Measurements from ENCODE around the gene EDA.

Gene EDA

DNA sequence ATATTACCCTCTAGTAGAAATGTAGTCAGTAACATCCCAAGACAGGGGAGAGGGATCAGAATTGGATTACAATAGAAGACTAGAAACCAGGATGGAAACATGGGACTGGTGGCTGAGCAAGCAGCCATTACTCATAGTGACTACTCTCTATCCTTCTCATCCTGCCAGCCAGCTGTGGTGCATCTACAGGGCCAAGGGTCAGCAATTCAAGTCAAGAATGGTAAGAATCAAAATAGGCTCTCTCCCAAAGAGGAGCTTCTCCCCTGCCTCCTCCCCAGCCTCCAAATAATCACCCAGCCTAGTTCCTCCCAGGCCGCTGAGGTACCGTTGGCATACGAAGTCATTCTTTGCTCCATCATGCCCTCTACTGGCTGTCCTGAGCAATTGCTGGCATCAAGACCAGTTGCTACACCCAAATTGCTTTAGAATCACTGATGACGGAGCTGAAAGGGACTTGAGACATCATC lies 414.4 kb downstream of the EDA start:
- peak; percentile 15 for DNase-seq

DNA sequence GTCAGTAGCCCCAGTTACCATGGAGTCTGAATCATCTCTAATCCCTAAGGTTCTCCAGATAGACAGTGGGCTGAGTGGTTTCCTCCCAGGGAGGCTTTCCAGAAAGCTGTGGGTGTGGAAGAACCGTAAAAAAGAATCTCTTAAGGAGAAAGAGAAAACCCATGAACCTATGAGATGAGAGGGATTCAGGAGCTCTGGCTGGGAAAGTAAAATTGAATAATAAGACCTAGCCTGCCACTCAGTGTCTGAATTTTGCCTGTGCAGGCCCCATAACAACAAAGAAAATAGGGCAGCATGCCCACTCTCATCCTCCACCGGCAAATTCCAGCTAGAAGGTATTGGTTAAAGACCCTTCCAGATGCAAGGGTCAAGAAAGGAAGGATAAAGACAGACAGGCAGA lies 416.9 kb downstream of the EDA start:
- no peak for DNase-seq

DNA sequence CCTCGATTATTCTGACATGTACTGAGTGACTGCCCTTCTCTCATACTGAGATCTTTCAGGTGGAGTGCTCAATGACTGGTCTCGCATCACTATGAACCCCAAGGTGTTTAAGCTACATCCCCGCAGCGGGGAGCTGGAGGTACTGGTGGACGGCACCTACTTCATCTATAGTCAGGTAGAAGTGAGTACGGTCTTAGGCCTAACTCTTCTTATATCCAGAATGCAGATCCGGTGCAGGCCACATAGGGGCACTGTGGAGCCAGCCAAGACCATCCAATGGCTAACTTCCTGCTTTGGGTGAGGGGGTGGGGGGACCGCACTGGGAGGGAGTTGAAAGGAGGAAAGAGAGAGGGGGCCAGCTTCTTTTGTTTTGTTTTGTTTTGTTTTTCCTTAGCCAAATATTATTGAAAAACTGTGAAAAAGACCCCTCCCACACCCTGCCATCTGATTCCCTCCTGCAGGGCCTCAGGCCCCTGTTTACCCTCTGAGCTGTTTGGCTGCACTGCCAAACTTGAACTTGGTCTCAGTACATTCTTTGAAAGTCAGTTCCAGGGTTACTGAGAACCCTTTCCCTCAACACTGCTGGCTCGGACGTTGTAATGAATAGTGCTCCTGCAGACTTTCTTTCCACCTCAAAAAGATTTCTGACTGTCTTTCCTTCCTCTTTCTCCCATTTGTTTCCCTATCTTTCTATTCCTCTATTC lies 417.6 kb downstream of the EDA start:
- DNase-seq, result peak; percentile 2

DNA sequence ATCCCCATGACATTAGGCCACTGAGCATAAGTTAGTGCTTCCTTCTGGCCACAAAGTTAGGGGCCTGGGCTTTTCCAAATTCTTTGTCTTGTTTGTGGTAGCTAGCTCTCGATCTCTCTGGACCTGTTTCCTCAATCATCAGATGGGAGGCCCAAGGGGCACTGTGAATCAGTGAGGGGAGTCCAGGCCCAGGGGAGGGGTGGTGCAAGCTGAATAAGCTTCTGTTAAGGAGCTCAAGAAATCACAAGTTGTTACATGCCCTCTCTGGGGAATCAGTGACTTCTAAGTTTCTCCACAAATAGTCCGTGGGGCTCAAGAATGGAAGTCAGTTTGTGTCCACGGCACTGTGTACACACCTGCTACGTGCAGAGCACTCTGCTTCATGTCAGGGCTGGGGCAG lies 418.7 kb downstream of the EDA start:
- no peak for DNase-seq

DNA sequence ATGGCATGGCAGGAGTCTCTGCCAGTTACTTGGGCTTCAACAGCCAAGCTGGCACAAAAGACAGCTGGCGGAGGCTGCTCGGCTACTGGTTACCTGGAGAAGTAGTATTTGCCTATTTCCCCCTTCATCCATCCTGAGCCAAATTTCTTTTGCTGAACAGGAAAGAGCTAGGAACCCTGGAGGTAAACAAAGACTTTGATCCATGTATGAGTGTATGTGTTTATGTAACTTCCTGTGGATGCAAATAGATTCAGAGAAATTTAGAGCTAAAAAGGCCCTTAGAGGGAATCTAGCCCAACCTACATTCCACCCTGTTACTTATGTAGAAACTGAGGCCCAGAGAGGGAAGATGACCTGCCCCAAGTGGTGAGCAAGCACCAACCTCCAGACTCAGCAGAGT lies 422.6 kb downstream of the EDA start:
- DNase-seq, result no peak

DNA sequence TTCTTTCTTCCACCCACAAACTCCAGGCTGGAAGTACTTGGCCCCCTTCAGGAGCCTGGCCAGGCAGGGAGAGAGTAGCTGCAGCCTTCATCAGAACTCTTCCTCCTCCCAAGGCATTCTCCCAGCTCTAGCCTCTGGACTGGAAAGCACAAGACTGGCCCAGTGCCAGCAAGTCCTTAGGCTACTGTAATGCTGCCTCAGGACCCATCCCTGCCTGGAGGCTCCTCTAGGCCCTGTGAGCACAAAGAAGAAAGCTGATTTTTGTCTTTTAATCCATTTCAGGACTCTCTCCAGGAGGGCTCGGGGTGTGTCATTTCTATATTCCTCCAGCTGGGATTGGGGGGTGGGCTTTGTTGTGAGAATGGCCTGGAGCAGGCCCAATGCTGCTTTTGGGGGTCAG lies 423.0 kb downstream of the EDA start:
- DNase-seq, result no peak

DNA sequence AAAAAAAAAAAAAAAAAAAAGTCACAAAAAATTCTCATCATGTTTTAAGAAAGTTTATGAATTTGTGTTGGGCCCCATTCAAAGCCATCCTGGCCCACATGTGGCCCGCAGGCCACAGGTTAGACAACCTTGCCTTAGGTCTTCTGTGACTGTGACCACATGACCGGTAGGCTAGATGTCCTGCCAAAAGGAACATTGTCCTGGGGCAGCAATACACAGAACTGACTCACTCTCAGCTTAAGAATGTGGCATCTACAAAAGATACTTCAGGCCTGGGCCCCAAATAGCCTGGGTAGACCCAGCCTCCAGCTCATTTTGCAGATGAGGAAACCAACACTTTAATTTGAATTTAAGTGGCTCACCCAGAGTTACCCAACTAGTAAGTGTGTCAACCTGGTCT lies 423.8 kb downstream of the EDA start:
- DNase-seq, result no peak

DNA sequence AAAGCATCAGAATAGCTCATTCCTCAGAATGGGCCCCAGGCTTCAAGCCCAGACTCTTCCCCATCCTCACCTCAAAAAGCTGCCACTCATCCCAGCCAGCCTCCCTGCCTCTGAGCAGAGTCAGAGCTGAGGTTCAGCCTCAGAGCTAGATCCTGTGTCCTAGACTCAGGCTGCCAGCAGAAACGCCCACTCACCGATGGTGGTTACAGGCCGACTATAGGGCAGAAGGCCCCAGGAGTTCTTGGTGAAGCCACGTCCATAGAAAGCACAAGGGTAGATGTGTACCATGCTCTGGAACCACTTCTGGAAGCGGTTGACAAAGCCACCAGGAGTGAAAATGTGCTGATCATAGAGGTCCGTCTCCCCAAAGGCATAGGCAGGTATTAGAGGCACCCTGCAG lies 426.1 kb downstream of the EDA start:
- DNase-seq, result no peak

DNA sequence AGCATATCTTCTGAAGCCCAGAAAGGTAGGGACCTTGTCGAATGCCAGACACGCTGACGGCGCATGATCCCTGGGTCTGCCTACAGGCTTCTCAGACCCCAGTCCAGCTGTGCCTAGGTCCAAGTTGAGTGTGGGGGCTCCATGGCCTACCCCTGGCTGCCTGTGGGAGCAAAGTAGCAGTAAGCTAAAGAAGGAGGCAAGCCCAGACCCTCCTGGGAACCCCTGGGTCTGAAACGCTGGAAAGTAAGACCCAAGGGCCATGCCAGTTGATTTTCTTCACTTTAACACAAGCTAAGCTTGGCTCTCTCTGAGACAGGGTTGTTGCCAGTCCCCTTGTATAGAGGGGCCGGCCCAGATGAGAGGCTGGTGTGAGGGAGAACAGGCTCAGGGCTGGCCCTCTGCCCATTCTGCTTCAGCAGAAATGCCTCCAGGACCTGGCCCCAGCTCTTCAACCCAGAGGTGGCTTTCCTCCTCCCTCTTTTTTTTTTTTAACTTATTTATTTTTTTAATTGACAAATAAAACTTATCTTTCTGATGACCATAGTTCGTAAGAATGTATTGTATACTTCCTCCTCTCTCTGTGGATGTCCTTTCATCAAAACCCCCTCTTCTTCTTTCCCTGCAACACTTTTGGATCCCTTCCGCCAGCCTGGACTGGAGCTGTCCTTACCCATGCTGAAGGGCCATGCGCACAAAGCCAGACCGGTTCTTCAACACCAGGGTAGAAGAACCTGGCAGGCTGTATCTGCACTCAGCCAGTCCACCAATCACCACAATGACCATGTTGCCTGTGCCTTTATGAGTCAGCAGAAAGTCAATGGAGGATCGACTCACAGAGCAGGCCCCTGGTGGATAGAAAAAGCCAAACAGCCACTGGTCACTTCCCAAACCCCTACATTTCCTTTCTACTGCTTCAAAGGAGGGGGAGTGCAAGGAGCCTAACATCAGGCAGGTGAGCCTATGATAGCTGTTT lies 426.8 kb downstream of the EDA start:
- DNase-seq, result no peak

DNA sequence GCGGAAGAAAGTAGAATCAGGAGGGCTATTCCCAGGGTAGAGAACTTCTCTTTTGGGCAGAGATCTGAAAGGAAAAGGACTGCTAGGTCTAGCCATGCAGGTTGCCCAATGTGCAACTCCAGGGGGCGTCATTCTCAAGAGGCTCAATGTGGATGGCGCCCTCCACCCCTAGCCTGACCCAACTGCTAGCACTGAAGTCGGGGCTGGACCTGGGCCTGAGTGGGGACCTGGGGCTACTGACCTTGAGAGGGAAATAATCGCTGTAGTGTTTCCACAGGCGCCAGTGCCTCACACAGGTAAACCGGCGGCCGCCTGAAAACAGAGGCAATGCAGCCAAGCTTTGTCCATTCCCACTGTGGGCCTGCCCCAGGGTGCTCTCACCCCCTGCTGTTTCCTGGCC lies 427.8 kb downstream of the EDA start:
- no peak for DNase-seq

DNA sequence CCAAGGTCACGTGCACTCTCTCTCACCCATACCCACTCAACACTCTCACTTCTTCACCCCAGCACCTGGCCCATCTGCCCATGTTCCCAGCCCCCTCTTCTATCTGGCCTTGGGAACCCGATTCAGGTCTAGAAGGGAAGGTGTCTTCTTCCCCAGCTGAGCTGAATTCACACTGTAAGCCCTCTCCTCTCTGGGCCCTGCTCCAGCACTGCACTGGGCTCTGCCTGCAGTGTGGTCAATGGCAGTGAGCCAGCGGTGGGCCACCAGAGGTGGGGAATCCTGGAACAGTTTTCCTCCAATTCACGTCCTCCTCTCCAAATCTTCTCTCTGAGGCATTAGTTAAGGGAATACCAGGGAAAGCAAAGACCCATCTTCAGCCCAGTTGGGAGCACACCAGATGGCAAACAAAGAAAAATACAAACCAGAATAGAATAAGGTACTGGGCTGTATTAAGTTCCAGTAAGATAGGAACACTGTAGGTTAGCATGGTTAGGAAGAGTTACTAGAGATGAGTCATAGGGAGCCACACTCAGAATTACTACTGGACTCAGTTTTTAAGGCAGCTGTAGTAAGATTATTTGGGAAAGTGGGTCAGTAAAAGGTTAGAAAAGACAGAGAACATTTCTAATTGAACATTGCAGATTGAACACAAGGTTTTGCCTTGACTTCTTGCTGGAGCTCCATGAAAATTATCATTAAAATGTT lies 428.8 kb downstream of the EDA start:
- no peak for DNase-seq

DNA sequence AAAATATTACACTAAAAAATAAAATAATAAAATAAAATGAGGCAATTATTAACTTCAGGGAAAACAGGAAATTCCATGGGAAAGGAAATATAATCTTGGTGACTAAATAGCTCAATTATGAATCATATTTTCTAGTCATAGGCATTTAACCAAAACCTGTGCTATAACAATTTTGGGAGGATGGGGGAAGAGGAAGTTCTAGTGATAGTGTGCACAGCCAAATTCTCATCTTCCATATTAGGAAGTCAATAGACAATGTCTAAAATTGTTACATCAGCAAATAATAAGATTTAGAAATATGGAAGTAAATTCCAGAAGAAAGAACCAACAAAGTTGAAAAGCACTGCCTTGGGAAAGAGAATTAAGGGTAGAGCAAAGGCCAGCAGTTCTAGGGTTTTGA lies 431.1 kb downstream of the EDA start:
- DNase-seq, result no peak

DNA sequence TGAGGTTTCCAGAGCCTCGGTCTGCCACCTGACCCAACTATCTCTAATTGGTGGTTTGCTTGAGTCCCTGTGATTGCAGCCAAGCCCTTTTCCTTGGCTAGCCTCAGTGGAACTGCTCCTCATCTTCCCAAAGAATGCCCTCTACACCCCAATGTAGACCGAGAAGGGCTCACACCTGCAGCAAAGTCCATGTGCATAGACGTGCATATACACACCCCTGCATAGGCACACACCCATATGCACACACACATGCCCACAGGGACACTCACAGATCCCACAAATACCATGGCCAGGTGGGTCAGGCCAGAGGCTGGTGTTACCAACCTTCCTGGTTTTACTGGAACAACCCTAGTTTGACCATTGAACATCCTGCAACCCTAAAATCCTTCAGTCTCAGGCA lies 433.5 kb downstream of the EDA start:
- DNase-seq, result no peak

DNA sequence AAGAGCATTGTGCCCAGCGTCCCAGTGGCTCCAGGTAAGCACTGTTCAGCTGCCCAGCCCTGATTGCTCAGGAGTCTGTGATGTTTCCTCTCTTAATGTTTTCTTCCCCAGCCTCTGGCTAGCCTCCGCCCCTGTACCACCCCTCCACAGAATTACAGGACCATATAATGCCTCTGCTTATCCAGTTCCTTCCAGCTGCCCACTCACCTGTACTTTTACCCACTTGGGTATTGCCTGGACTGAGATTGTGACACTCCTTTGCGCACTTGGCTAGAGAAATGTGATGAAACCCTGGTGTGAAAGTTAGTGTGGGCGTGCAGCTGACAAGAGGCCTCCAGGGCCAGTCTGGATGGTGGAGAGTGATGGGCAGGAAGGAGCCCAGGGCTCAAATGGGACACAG lies 434.0 kb downstream of the EDA start, which contains the start of gene AWAT2:
Gene AWAT2 (minus strand): TSS at position 14 of the 400 bp plus-strand sequence. CDS start 6 bp downstream, at position 8.
- no peak for DNase-seq

DNA sequence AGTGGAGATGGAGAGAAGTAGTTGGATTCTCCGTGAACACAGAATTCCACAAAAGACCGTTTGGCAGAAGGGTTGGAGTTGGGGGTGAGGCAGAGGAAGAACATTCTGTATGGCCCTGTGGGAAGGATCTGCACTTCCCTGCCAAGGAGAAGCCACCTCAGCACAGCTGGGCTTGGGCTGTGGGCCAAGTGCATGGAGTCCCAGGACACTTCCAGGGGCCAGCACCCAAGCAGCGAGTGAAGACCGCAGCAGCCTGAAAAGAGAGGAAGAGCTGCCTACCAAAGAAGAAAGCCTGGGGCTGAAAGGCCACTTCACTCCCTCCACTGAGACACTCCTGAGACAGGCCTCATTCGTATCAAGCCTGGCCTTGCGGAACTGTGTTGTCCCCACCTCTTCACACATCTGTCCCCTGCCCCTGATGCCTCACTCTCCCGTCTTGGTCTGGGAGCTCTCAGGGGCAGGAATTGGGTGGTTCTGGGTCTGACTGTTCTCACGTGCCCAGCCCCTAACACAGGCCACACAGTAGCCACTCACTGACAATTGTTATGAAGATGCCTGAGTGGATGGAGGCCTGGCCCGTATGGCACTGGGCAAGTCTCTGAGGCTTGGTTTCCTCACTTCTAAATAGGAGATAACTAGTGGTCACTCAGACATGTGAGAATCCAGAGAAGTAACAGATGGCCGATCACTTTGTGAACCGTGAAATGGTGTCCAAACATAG lies 437.1 kb downstream of the EDA start:
- no peak for DNase-seq

DNA sequence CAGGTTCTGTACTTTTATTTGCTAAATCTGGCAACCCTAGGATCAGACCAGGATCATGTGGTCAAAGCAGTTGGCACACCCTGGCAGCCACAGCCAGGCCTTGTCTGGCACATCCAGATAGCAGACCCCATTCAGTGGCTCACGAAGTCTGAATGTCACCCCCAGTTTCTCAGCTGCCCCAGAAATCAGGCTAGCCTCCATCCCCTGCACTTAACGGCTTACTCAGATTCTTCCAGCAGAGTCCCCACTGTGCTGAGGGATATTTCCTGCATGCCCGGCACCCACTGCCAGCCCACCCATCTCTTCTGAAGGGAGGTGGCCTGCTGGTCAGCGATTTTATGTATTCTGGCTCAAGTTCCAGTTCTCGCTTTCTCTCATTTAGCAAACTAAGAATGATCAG lies 438.5 kb downstream of the EDA start:
- no peak for DNase-seq

DNA sequence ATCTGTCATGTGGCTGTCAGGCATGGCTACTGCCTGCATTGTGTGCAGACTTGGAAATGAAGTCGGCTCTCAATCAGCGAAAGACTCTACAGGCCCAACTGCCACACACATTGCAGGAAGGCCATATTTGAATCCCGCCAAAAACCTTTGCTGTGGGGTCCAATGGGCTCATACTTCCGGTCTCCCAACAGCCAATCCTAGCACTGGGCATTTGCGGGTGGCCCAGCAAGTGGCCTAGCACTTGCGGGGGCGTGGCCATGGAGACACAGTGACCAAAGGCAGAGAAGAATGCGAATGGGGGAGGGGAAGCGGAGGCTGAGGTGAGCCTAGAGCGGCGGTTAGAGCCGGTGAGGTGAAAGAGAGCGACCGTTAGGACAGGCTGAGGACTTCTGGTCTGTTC lies 446.2 kb downstream of the EDA start, which contains the start of gene OTUD6A:
Gene OTUD6A (plus strand): TSS at position 382 of the 400 bp plus-strand sequence. CDS start 68 bp downstream, outside the sequence.
- no peak for DNase-seq

DNA sequence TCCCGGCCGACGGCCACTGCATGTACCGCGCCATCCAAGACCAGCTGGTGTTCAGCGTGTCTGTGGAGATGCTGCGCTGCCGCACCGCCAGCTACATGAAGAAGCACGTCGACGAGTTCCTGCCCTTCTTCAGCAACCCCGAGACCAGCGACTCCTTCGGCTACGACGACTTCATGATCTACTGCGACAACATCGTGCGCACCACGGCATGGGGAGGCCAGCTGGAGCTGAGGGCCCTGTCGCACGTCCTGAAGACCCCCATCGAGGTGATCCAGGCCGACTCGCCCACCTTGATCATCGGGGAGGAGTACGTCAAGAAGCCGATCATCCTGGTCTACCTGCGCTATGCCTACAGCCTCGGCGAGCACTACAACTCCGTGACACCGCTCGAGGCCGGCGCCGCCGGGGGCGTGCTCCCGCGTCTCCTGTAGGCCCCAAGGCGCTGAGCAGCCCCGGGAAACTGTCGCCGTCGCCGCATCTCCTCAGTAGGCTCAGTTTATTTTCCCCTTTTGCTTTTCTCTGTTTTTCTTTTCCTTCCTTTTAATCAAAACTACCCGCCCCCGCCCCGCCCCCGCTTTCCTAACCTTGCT lies 447.1 kb downstream of the EDA start:
- DNase-seq, result no peak

DNA sequence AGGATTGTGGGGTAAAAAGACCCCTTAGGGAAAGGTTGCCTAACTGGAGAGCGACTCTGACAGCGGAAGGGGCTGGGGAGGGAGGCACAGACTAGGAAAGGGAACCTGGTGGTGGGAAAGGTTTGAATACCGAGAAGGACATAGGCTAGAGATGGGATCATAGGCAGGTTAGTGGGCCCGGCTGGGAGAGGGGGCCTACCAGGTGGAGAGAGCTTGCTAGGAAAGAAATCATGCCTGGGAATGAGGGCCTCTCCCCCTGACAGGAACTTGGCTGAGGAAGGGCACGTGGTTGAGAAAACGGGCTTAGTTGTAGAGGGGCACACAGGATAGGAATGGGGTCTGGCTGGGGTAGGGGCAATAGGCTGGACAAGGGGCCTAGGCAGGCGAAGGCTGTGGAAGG lies 450.7 kb downstream of the EDA start:
- no peak for DNase-seq

DNA sequence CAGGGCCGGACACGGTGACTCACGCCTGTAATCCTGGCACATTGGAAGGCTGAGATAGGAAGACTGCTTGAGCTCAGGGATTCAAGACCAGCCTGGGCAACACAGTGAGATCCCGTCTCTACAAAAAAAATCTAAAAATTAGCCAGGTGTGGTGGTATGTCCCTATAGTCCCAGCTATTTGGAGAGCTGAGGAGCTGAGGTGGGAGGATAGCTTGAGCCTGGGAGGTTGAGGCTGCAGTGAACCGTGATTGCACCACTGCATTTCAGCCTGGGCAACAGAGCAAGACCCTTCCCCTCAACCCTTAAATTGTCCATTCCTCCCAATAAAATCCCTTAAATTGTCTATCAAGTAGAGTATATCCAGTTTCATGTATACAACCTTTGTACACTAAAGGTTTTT lies 463.4 kb downstream of the EDA start:
- no peak for DNase-seq

DNA sequence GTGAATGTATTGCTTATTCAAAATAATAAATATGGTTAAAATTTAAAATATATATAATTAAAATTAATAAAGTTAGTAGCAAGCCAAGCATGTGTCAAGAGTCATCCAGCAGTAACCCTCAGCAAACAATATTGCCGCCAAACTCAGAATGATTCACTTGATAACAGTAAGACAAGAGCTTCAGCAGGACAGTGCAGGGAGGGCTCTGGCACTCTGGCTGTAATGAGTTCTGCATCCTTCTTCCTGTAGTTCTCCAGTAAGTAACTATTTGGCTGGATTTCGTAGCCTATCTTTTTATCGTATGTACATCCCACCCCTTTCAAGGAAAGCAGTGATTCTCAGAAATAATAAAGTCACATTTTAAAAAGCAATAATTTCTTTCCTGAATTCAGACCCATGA lies 464.0 kb downstream of the EDA start:
- no peak for DNase-seq

DNA sequence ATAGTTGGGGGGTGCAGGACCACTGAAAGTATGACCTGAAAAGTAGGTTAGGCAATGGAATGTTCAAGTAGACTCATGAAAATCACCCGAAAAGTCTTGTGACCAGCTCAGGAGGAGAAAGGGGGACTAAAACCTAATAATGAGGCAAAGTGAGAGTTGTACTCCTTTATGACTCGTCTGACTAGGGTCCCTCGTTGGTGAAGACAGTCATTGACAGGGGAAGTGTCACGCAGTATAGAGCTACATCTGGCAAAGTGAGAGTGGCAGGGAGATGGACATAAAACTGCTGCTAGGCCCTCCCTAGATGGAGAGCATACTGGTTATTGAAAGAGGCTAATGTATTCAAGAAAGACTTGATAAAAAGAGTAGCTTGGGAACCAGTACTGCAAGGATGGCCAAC lies 466.8 kb downstream of the EDA start:
- DNase-seq, result no peak

Data from T-helper 9 cell (primary cell).